NCI-H2227 (cell line): ENCODE results near the gene BANP.
"Not testable (repeated sequence)": the region's sequence is repeated elsewhere in the genome, so short reads cannot be mapped to it uniquely, and the experiment has no call there.

Experiments
- DNase-seq: peaks from one replicate; lab custom pipeline; 2025; ENCODE audit not compliant: unreplicated experiment; lab: John Stamatoyannopoulos, UW

The BANP gene

DNA sequence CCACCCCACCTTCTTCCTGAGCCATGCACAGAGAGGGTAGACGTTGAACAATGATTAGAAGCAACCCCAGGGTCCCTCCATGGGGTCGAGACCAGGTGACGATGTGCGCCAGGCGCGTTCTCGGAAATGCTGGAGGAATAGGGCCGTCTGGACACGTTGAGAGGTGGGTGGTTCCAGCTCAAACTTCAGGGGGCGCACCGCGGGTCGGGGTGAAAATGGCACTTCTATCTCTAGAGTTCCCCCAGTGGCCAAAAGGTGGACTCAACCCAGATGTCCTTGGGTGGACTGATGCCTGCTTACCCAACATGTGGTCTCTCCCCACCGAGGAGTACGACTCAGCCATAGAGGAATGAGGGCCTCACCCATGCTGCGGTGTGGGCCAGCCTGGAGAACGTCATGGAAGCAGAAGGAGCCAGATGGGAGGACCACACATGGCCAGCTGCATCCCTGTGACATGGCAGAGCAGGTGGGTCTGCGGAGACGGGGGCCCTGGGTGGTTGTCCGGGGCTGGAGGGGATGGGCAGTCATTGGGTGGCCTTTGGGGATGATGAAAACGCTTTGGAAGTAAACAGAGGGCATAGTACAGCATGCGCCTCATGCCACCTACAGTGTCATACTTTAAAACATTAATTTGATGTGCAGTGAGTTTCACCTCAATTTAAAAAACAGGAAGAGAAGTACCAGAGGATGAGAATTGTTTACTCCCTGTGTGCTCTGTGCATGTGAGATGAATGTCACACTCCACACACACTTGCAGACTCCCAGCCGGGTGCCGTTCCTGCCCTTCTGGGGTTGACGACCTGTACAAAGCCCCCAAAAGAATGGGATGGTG is 147.7 kb downstream of the BANP start:
- not testable (repeated sequence) for DNase-seq

DNA sequence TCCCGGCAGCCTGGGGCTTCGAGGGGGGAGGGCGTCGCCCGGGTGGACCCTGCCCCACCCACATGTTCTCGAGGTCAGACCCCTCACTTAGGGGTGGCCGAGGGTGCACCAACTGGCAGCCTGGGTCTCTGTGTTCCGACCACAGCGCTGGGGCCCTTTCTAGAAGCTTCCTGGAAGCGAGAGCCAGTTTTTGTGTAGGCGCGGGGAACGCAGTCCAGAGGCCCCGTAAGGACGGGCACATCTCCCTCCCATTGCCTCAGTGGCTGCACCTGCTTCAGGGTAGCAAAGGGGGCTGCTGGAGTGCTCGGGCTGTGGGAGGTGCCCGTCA is 148.3 kb downstream of the BANP start:
- no peak for DNase-seq

DNA sequence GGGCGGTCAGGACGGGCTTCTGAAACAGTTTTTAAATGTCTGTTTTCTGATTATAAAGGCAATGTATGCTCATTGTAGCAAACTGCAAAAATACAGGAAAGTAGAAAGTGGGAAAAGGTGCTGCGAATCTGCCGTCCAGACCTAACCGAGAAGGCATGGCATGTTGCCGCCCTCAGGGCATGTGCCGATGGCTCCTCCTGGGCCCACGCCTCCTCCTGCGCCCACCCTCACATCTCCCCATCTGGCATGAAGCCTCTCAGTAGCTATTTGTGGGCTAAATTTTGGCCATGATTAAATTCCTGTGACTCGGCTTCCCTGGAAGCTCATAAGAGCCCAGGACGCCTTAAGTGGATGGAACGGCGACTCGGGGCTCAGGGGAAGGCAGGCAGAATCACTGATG is 148.7 kb downstream of the BANP start:
- DNase-seq = not testable (repeated sequence)

DNA sequence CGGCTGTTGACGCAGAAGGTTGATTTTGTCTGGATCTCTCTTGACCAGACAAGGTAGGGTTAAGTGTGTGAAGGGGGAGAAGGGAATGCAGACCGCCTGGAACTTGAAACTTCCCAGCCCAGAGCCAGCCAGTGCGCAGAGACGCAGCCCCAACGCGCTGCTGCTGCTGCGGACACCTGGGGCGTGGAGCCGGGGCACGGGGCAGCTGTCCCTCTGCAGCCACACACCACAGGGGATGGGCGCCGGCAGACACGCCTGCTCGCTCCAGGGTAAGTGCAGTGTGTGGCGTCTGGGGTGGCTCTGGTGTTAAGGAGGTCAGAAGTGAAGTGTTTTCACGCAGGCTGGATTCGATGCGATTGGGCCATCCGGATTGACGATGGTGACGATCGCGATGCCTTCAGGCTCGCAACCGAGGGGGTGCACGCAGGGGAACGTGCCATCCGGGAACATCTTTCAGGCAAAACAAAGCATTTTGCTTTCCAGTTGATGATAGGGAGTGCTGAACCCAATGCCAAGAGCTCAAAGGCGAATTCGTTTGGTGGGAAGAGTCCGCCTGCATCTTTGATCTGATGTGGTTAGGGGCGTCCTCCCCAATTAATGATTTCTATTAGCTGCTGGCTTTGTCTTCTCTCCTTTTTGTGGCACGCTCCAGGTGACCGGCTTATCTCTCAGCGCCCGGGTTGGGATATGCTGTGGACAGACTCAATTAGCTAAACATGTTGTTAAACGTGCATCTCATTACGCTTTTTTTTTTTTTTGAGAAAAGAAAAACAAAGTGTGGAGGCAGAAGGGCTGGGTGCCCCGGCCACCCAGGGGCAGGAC is 149.8 kb downstream of the BANP start:
- DNase-seq = peak; percentile 2

DNA sequence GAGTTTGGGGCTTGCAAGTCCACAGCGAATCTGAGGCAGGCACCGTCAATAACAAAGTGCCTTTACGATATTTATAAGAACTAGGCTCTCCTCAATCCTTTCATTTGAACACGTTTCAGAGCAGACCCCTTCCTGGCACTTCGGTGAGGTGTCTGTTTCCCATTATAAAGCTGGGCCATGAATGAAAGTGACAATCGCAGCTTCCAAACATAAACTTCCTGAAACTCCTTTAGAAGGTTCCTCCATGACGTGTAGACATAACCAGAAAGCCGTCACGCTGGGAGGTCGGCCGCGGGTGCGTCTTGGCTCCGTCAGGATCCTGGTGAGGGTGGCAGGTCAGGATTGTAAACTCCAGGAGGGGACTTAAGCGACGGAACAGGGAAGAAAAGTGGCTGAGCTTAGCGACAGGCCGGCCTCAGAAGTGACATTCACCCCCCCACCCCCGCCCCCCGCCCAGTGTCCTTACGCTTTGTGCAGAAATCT is 150.4 kb downstream of the BANP start:
- DNase-seq = not testable (repeated sequence)

DNA sequence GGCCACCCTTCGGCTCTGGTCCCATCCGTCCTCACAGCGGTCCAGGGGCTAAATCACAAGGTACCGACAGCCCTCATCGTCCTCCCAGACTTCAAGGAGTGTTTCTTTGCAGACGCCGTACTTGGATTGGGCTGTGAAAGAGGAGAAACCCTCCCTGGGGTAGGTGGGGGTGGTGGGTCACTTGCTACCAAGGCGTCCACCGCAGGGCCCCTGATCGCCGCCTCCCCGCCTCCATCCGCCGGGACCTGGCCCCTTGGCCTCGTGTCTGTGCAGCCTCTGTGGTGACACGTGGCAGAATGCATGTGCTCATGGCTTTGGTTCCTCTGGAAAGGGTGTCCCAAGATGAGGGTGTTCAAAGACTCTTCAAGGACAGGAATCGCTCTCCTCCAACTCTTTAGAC is 151.4 kb downstream of the BANP start:
- no peak for DNase-seq

DNA sequence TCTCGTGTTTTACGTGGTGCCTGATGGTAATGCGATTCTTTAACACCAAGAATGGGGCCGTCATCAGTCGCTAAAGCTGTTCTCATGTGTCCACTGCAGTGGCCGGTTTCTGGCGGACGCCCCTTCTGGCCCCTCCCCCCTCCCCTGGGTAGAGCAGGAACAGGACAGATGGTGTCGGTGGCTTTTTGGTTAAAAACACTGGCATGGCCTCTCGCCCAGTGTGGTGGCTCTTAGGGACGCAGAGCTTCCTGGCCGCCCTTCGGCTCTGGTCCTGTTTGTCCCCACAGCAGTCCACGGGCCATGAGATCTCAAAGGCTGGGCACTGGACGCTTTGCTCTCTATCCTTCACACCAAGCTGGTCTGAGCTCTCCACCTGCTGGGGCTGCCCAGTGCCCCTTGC is 151.8 kb downstream of the BANP start:
- no peak for DNase-seq

DNA sequence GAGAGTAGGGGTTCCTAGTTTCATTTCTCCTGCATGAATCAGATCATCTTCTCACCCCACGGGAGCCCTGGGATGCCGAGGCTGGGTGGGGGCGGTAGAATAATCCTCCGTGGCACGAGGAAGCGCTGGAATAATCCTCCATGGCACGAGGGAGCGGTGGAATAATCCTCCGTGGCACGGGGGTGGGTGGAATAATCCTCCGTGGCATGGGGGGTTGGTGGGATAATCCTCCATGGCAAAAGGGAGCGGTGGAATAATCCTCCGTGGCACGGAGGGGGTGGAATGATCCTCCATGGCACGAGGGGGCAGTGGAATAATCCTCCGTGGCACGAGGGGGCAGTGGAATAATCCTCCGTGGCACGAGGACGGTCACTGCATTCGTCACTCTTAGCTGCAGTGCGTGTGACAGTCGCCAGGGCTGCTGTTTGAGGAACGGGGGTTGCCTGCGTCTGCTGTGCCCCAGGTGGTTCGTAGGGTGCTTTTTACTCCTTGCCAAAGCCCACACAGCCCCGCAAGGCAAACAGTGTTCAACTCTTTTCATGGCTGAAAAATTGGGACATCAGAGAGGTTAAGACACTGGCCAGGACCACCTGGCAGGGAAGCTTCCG is 152.5 kb downstream of the BANP start:
- no peak for DNase-seq

DNA sequence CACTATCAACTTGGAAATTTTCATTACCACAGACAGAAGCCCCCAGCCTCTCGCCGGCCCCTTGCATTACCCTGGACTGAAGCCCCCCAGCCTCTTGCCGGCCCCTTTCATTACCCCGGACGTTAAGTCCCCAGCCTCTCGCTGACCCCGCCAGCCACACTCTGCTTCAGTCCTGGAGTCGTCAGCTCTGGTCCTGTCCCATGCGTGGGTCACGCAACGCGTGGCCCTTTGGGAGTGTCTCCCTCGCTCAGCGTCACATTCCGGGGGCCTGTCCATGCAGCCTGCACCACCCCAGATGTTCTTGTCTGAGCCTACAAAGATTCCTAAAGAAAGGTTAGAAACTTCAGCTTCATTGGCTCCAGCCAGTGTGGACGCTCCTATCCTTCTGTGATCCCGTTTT is 153.1 kb downstream of the BANP start:
- not testable (repeated sequence) for DNase-seq

DNA sequence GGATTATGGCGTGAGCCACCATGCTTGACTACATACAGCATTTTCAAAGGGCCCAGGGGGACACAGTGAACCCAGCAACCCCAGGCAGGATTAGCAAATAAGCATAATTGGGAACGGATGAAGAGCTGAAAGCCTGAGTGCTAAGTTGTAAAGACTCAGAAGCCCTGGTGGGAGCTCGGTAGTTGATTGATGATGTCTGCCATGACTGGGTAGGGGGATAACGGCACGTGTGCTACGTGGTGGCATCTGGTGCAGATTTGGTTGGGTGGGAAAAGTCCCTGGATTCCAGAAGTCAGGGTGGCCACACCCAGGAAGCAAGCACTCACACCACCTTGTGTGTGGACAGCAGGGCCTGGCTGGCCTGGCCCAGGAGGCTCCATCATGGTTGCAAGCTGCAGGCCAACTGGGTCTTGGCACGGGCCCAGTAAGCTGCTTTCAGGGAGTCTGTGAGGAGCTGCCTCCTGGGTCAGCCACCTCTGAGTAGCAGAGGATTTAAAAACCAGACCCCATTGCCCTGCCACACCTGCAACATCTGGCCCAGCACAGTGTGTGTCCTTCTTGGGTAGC is 154.4 kb downstream of the BANP start:
- DNase-seq = not testable (repeated sequence)

DNA sequence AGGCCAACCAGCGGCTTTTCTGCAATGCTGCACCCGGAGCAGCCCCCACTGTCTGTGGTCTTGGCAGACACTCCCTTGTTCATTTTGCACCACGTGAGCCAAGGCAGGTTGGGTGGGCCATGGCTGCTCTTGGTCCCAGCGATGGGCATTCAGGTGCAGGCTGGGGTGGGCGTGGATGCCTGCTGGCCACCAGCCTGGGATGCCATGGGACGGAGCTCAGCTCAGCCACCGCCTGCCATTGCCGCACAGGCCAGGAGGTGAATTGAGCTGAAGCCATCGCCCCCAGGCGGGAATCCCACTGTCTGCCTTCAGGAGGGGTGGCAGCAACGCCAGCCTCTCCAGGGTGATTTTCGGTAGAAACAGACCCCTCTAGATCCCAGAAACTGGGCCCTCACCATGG is 155.3 kb downstream of the BANP start:
- not testable (repeated sequence) for DNase-seq

DNA sequence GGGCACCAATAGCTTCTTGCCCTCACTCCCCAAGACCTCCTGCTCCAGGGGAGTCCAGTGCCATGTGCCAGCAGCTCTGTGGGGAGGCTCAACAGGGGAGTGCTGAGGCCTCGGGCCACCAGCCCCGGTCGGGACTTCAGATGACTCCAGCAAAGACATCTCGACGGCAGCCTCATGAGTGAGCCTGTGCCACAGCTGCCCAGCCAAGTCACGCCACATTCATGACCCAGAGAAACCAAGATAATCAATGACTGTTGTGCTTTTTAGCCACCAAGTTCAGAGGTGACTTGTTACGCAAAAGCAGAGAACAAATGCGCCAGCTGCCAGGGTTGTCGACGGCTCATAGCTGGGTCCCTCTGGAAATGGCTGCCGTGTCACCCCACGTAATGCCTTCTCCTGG is 157.5 kb downstream of the BANP start:
- no peak for DNase-seq

DNA sequence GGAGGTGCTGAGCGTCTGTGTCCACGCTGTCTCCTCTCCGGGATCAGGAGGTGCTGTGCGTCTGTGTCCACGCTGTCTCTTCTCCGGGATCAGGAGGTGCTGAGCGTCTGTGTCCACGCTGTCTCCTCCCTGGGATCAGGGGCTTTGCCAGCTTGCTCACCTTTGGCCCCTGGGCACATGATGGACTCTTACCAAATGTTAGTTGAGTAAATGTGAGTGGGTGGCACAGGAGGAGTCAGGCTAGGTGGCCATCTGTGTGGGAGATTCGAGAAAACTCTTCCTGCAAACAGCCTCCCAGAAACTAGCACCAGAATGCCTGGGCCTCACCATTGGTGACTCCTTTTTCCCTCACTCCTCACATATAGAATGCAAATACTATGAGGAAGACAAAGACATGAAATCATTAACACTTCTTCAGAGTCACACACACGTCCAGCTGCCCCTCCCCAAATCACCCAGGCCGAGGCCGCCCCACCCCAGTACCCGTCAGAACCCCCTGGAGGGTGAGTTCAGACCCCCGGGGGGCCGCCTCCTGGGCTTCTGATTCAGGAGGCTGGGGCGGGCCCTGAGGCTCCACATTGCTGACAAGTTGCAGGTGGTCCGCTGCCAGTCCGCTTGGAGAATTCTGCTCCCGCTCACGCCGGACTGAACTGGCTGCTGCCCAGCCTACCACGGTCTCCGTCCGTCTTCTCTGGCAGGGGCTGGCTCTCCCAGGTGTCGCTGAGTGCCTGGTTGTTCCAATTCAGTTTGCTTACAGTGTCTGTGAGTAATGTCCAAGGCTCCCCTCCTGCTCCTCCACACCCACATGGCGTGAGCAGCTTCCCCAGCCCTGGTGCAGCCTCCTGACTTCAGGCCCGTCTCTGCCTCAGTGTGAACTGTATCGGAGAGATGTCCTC is 158.7 kb downstream of the BANP start:
- not testable (repeated sequence) for DNase-seq

DNA sequence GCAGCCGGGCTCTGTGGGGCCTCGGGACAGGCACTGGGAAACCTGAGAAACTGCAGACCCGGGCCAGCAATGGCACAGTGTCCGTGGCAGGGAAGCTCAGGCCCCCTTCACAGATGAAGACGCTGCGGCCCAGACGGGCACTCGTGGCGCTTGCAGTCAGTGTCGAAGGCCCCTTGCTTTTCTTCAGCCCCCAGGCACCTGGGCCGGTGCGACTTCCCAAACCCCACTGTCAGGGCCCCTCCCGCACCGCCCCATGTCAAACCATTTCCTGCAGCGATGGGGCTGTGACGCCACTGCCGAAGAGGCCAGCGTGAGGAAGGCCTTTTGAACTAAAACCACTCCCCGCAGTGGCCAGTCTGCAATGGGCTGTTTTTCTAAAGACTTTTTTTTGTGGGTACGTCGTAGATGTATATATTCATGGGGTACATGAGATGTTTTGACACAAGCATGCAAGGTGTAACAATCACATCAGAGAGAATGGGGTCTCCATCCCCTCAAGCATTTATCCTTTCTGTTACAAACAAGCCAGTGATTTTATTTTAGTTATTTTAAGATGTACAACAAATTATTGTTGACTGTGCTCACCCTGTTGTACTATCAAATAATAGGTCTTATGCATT is 159.8 kb downstream of the BANP start:
- DNase-seq = not testable (repeated sequence)

DNA sequence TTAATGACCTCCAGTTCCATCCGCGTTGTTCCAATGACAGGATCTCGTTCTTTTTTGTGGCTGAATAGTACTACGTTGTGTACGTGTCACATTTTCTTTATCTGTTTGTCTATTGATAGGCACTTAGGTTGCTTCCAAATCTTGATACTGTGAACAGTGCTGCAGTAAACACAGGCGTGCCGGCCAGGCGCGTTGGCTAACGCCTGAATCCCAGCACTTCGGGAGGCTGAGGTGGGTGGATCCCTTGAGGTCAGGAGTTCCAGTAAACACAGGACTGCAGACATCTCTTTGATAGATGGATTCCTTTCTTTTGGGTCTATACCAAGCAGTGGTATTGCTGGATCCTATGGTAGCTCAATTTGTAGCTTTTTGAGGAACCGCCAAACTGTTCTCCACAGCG is 160.7 kb downstream of the BANP start:
- not testable (repeated sequence) for DNase-seq

DNA sequence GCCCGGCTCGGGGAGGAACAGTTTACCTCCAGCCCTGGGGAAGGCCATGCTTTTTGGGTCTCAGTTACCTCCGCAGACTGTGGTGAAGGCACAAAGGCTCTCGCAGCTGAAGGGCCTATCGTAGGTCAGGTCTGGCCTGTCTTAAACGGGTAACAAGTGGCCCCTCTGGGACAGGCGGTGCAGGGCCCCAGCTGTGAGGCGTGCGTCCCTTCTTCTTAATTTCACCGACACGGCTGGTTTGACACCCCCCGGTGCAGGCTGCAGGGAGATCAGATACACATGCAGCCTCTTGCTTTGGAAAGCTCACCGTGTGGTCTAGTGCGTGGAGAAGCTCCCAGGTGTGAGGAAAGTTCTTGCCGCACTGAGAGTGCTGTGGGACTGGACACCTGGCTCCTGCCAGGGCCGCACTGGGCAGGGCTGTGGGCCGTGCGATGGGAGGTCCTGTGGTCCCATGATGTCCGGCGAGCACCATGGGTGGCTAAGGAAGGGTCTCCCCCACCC is 162.4 kb downstream of the BANP start:
- no peak for DNase-seq

DNA sequence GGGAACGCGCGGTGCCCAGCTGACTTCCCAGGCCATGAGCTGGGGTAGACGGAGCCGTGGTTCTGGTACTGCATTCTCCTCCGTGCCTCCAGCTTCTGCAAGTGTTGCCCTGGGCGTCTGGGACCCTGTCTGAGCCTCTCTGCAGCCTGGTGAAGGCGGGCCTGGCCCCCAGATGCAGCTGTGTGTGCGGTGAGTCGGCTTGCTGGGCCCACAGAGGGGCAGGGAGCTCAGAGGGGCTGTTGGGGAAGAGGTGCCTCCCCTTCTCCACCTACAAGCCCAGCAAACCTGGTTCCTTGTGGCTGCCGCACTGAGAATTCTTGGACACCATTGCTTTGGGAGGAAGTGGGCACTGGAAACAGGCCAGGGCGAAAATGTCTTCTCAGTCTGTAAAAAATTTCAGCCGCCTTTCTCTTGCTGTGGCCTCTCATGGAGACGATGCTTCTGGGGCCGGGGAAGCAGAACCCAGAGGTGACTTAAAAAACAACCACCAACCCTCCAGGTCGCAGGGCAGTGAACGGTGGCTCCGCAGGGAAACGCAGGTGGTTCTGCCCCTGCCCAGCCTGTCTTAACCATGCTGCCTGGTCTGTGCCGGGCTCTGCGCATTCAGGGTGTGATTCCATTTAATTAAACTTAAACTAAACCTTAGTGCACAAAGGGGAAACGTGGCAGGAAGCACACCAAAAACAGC is 163.5 kb downstream of the BANP start:
- not testable (repeated sequence) for DNase-seq

DNA sequence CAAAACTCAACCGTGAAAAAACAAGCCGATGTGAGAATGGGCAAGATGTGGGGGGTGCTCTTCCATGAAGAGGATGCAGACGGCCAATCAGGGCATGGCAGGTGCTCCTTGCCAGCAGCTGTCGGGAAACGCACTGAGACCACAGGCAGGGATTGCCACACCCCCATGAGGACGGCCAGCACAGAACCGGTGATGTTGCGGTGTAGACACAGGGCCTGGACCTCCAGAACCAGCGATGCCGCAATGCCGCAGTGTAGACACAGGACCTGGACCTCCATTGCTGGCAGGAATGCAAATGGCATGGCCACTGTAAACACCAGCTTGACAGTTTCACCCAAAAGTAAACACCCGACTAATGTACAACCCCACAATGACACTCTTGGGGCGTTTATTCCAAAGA is 164.9 kb downstream of the BANP start:
- DNase-seq = no peak

DNA sequence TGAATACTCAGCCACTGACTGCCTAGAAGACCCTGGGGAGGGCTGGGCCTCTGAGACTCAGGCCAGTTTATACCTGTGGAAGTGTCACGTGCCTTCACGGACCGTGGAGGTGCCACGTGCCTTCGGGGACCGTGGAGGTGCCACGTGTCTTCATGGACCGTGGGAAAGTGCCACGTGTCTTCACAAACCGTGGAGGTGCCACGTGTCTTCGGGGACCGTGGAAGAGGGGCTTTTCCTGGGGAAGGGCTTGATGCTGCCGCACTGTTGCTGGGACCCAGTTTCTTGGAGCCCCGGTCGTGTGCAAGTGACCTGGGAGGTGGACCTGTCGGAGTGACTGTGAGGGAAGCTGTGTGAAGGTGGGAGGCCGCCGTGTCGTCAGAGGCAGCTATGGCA is 166.2 kb downstream of the BANP start:
- DNase-seq = no peak
